Urothelium cell line (cell line): Measurements from ENCODE around the gene MAP2K5.

Experiments
- DNase-seq: peaks from one replicate; pipeline ENCODE4 v3.0.0; 2011; ENCODE audit warnings: low spot score, mixed read lengths
- FAIRE-seq: peaks from 2 replicates; lab custom pipeline; 2011; peaks lifted over from hg19 to GRCh38; lab: Jason Lieb, UNC

MAP2K5 gene

GRCh38 chr15:67556976-67557570, 14.6 kb downstream of the MAP2K5 start:
- DNase-seq: no peak
- FAIRE-seq: no peak

GRCh38 chr15:67558502-67558901, 16.0 kb downstream of the MAP2K5 start:
- FAIRE-seq (no peak), DNase-seq (no peak)

GRCh38 chr15:67559158-67559557, 16.7 kb downstream of the MAP2K5 start:
- FAIRE-seq (no peak), DNase-seq (no peak)

- FAIRE-seq (no peak), DNase-seq (no peak)
Observed at GRCh38 chr15:67559576-67559975, 17.1 kb downstream of the MAP2K5 start.

- no peak for FAIRE-seq
- DNase-seq: no peak
Observed at GRCh38 chr15:67560320-67560719, 17.8 kb downstream of the MAP2K5 start.

- FAIRE-seq (no peak), DNase-seq (no peak)
Observed at GRCh38 chr15:67563092-67563491, 20.6 kb downstream of the MAP2K5 start.

GRCh38 chr15:67564021-67564967, 21.8 kb downstream of the MAP2K5 start:
- no peak for DNase-seq
- FAIRE-seq: no peak

GRCh38 chr15:67564968-67565345, 22.5 kb downstream of the MAP2K5 start:
- DNase-seq: no peak
- FAIRE-seq: no peak

- FAIRE-seq: no peak
- DNase-seq: no peak
Observed at GRCh38 chr15:67569668-67570067, 27.2 kb downstream of the MAP2K5 start.

GRCh38 chr15:67570875-67571647, 28.6 kb downstream of the MAP2K5 start:
- DNase-seq (no peak), FAIRE-seq (no peak)

GRCh38 chr15:67571648-67572415, 29.3 kb downstream of the MAP2K5 start:
- peak; percentile 87 for FAIRE-seq
- no peak for DNase-seq

- no peak for FAIRE-seq
Observed at GRCh38 chr15:67573194-67573593, 30.7 kb downstream of the MAP2K5 start.

GRCh38 chr15:67575039-67575502, 32.6 kb downstream of the MAP2K5 start:
- DNase-seq (no peak), FAIRE-seq (no peak)

More at GRCh38 chr15:67573194-67573593, 30.7 kb downstream of the MAP2K5 start:
- no peak for DNase-seq

GRCh38 chr15:67578020-67578600, 35.6 kb downstream of the MAP2K5 start:
- FAIRE-seq (peak; percentile 46), DNase-seq (no peak)

- FAIRE-seq (no peak), DNase-seq (no peak)
Observed at GRCh38 chr15:67579164-67579563, 36.7 kb downstream of the MAP2K5 start.

GRCh38 chr15:67579967-67580366, 37.5 kb downstream of the MAP2K5 start:
- FAIRE-seq: no peak
- DNase-seq: no peak

GRCh38 chr15:67584157-67584556, 41.7 kb downstream of the MAP2K5 start:
- FAIRE-seq (no peak), DNase-seq (no peak)

GRCh38 chr15:67585681-67586080, 43.2 kb downstream of the MAP2K5 start:
- FAIRE-seq (no peak), DNase-seq (no peak)

GRCh38 chr15:67587331-67587730, 44.8 kb downstream of the MAP2K5 start:
- FAIRE-seq: no peak

GRCh38 chr15:67587754-67588153, 45.3 kb downstream of the MAP2K5 start:
- DNase-seq (no peak), FAIRE-seq (peak; percentile 35)

More at GRCh38 chr15:67587331-67587730, 44.8 kb downstream of the MAP2K5 start:
- no peak for DNase-seq
